ENCODE results near the gene TMEM132E.

Gene TMEM132E

DNA sequence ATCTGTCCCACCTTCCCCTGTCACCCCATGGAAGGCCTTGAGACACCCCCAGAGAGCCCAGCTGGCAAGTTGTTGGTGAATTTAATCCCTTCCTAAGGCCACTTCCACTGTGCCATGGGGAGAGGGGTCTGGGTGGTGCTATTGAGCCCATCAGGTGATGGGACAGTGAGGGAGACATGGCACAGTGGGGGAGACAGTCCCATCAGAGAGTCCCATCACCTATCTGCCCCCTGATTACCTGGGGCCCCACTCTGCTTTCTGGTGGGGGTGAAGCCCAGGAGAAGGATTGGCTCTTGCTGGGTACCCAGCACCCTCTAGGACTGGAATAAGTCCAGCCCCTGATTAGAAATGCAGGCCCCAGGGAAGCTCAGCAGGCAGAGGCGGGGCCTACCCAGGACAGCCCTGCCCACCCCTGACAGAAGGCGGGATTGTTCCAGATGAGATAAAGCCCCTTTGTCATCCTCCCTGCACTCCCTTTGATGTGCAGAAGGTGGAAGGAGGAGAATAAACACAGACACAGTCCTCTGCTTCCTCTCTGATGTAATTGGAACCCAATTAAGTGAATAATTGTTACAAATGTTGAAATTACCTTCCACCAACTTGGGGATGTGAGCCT lies 18.9 kb downstream of the TMEM132E start:
- DNase-seq (ENCODE audit: extremely low read depth in 1 of 2, low read depth in 1 of 2), result no peak

DNA sequence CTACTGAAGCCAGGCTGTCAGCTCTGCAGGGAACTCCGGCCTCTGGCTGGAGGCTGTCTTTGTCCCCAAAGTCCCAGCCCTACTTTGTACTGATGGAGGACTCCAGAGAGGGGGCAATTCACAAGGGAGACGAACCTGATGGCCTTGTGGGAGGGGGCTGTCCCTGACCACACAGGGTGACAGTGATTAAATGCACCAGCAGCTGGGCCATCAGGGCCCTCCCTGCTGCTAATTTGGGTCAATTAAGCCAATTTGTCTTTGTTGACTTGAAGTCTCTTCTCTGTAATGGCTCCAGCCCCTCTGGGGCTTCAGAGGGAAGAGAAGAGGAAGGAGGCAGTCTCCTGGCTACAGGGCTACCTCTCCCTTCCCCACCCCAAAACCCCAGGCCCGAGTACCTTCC lies 22.0 kb downstream of the TMEM132E start:
- DNase-seq (ENCODE audit: extremely low read depth in 1 of 2, low read depth in 1 of 2), result no peak

DNA sequence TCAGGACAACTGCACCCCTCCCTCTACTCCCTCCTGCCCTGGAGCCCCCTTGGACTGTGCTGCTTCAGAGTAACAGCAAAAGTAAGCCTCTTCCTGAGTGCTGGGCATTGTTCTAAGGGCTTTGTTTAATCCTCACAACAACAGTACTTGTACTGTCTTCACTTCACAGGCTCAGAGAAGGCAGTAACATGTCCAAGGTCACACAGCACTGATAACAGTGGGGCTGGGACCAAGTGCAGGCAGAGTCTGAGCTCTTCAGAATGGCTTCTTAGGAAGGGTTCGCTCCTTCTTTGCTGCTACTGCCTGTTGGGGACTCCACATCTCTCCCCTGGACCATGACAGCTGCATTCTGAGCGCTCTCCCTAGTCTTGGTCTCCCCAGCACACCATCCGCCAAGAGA lies 24.6 kb downstream of the TMEM132E start:
- DNase-seq (ENCODE audit: extremely low read depth in 1 of 2, low read depth in 1 of 2), result no peak

DNA sequence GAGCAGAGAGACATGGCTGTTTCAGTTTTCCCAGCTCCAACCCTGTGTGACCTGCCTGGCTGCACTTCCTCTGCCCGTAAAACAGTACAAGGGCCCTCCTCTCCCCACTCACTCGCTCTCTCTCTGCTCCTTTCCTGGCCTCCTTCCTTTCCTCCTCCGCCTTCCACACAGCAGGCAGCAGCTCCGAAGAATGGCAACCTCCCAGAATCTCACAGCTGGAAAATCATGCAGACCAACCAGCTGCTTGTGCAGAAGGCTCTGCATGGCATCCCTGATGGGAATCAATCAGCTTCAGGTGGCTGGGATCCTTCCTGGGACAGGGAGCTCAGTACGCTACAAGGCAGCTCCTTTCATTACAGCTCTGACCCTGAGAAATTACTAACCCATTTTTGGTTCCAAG lies 27.4 kb downstream of the TMEM132E start:
- no peak for DNase-seq (ENCODE audit: extremely low read depth in 1 of 2, low read depth in 1 of 2)

DNA sequence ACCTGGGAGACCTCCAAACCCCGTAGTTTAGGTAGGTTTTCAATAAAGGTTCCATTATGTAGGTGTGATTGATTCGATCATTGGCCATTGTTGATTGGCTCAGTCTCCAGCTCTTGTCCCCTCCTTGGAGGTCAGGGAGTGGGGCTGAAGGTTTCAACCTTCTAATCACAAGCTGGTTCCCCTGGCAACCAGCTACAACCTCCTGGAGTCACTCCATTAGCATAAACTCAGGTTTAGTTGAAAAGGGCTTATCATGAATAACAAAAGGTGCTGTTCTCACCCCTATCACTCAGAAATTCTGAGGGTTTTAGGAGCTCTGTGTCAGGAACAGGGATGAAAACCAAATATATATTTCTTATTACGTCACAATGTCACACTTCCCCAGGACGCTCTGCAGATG lies 28.5 kb downstream of the TMEM132E start:
- DNase-seq (ENCODE audit: extremely low read depth in 1 of 2, low read depth in 1 of 2), result no peak

DNA sequence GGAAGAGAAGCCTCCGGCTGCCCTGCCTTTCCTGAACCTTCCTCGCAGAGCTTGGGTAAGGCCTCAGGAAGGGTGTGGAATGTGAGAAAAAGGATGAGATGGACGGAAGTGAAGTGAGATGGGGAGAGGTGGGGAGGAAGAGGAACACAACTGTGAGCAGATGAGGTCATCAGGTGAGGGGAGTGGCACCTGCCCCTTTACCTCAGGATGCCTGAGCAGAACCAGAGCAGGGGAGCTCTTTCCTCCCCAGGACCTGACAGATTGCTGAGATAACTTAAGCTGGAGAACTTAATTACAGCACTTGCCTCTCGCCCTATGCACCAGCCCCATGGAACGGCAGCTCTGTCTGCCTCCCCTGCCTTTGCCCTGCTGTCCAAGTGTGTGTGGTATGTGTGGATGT lies 29.8 kb downstream of the TMEM132E start:
- DNase-seq (ENCODE audit: extremely low read depth in 1 of 2, low read depth in 1 of 2), result no peak

DNA sequence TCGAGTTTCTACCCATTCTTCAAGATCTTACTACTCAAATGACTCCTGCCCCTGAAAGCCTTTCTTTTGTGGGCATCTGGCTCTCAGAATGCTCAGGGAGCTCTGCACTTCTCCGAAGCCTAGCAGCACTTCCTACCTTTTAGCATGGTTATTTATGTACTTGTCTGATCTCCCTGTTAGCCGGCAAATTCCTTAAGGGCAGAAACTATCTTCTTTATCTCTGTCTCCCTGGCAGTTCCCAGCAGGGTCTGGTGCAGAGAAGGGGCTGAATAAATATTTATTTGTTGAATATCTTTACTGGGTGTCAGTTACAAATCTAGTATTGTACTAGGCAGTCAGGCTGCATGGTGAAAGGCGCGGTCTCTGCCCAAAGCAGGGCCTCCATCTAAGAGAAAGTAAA lies 30.7 kb downstream of the TMEM132E start:
- DNase-seq (ENCODE audit: extremely low read depth in 1 of 2, low read depth in 1 of 2), result no peak

DNA sequence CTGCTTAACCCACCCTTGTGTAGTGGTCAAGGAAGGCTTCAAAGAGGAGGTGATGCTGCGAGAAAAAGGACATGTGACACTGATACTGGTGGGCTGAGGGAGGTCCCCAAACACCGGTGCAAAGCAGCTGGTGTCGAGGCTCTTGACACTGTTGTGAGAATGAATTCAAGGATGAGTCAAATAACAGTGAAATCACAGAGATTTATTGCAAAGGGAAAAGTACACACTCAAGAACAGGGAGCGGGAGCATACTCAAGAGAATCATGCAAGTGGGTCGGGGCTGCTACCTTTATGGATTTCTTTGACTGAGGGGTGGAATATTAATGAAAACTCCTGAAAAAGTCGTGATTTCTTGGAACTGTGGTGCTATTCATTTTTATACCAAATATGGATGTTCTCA lies 31.1 kb downstream of the TMEM132E start:
- no peak for DNase-seq (ENCODE audit: extremely low read depth in 1 of 2, low read depth in 1 of 2)

DNA sequence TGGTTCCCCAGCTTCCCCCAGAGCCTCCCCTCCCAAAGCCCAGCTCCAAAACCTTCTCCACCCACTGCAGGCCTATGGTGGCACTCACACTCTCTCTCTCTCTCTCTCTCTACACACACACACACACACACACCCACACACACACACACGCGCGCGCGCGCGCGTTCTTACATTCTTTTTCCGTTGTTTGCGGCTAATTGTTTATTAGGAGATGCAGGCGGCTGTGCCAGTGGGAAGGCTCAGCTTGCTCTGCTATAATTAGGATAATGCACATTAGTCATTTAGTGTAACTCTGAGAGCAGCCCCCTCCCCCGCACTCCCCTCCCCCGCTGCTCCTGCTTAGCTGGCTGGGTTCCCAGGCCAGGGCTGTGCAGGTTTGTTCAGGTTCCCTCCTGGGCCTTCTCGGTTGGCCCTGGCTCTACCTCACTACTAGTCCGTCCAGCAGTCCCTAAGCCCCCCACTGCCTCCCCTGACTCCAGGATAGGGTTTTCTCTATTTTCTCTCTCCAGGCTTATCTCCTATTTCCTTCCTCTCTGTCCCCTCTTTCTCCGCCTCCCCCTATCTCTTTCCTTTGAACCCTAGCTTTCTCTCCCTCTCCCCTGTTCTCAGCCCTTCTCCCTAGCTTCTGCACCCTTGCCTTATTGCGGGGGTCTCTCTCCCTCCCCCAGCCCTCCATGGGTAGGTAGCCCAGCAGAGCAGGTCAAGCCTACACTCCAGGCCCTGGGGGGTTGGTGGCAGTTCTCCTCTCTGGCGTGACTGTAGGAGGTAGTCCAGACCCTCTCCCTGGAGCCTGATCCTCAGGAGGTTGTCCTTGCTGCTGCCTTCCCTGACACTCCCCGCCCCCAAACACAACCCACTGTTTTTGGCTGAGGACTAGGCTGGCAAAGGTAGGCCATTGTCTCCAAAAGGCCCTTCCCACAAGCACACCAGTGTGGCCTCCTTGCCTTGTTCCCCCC lies 34.0 kb downstream of the TMEM132E start:
- no peak for DNase-seq (ENCODE audit: extremely low read depth in 1 of 2, low read depth in 1 of 2)

DNA sequence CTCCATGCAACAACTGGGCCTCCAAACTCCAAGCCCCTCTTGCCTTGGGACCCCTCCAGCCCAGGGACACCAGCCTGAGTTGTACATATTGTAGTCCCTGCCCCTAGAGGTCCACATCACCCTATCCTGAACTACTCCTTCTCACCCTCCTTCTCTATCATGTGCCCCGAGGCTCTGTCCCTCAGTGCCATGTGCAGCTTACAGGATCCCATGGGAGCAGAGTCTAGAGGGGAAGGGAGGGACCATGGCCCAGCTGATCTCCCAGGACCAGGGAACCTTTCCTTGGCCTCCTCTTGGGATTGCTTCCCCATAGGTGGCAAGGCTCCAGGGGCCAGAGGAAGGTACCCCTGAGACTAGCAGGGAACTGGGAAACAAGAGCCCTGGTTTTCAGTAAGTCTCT lies 35.3 kb downstream of the TMEM132E start:
- no peak for DNase-seq (ENCODE audit: extremely low read depth in 1 of 2, low read depth in 1 of 2)

DNA sequence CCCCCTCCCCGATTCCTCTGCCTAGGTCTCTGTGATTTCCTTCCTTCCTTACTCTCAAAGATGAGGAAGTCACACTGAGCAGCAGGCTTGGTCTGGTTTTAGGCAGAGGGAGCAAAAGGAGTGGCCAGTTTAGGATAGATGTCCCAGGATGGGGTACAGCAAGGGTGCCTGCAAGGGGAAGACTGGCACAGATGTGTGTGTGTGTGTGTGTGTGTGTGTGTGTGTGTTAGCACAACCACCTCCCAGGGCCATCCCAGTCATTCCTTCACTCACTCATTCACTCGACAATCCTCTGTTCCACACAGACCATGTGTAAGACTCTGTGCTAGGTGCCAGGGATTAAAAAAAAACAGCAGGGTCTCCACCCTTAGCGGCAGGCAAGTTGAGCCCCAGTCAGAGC lies 35.9 kb downstream of the TMEM132E start:
- no peak for DNase-seq (ENCODE audit: extremely low read depth in 1 of 2, low read depth in 1 of 2)

DNA sequence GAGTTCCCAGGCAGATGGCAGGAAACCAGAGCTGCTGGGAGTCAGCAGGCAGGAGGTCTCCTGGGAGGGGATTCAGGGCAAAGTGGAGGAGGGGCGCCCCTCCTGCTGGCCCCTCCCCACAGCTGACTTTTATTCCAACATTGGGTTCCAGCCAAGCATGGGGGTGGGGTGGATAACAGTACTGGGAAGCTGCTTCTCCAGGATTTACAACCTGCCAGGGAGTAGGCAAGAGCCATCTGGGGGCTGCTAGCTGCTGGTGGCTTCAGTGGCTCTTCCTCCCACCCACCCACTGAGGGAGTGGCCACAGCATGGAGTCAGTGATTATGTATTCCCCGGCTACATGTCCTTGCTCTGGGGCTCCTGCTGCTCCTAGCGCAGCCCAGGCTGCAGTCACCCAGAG lies 36.8 kb downstream of the TMEM132E start:
- no peak for DNase-seq (ENCODE audit: extremely low read depth in 1 of 2, low read depth in 1 of 2)

DNA sequence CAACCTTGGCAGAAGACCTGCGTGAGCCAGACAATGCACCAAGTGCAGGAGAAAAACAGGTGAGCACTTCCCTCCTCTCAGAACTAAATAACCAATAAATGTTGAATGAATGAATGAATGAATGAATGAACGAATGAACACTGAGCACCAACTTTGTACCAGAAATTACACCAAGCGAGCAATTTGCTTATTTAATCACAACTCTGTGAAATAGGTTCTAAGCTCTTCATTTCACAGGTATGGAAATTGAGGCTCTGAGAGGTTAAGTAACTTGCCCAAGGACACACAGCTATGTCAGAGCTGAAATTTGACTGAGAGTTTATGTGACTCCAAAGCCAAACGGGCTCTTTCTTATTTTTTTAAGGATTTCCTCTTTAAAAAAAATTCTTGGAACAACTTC lies 38.0 kb downstream of the TMEM132E start:
- DNase-seq (ENCODE audit: extremely low read depth in 1 of 2, low read depth in 1 of 2), result no peak

DNA sequence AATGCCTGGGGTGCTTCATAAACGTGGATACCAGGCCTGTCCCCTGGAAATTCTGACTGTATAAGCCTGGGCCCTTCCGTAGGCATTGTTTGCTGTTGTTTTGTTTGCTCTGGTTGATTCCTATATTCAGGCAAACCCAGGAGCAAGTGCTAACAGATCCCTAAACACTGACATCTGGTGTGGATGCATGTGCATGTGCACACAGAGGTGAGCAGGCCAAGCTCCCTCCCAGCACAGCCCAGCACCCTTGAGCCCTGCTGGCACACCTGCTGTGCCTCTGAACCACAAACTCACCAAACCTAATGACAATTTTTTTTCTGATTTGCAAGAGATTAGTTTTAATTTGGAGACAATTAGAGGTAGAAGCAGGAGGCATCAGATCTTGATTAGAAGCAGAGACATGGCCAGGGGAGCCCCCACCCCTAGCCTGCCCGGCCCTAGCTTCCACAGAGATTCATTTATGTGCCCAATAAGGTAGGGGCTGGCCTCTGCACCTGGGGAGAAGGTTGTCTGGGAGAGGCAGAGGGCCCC lies 40.4 kb downstream of the TMEM132E start:
- no peak for DNase-seq (ENCODE audit: extremely low read depth in 1 of 2, low read depth in 1 of 2)

DNA sequence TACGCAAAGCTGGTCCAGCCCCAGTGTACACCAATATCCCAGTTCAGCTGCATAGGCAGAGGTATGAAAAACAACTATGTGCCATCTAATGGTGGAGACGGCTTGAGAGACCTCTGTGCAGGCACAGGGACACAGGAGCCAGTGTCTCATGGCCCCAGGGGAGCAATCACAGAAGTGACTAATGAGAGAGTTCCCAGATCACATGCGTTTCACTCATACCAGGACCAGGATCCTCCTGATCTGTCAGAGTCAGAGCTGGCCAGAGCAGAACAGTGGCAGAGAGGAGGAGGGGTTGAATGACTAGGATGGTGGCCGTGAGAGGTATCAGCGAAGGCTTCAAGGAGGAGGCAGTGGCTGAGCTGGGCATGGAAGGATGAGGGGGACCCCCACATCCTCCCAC lies 41.1 kb downstream of the TMEM132E start:
- no peak for DNase-seq (ENCODE audit: extremely low read depth in 1 of 2, low read depth in 1 of 2)

DNA sequence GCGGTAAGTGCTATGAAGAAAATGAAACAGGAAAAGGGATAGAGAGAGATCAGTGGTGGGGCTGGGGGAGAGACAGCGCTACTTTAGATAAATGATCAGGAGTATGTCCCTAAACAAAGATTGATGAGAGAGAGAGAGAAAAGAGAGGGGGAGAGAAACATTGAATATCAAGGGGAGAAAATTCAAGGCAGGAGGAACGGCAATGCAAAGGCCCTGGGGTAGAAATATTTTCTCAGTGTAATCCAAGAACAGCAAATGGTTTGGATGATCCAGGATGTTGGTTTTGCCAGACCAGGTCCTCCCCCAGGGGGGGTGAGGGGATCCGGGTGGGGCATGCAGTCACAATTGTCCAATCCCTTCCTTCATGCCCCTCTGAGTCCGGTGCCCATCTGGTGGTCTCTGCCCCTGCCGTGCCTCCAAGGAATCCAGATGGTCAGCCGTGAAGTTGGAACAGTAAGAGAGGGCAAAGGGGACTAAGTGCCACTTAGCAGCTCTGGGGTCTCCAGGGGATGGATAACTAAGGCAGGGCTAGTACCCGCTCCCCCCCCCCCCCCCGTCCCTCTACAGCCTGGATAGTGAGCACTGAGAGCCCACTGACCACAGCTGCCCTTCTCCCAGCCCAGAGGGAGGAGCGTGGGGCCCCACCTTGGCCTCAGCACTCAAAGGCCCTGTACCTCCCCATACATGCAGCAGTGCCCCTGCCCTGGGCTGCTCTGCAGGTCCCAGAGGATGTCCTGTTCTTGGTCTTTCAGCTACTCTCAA lies 43.7 kb downstream of the TMEM132E start:
- DNase-seq (ENCODE audit: extremely low read depth in 1 of 2, low read depth in 1 of 2), result no peak

DNA sequence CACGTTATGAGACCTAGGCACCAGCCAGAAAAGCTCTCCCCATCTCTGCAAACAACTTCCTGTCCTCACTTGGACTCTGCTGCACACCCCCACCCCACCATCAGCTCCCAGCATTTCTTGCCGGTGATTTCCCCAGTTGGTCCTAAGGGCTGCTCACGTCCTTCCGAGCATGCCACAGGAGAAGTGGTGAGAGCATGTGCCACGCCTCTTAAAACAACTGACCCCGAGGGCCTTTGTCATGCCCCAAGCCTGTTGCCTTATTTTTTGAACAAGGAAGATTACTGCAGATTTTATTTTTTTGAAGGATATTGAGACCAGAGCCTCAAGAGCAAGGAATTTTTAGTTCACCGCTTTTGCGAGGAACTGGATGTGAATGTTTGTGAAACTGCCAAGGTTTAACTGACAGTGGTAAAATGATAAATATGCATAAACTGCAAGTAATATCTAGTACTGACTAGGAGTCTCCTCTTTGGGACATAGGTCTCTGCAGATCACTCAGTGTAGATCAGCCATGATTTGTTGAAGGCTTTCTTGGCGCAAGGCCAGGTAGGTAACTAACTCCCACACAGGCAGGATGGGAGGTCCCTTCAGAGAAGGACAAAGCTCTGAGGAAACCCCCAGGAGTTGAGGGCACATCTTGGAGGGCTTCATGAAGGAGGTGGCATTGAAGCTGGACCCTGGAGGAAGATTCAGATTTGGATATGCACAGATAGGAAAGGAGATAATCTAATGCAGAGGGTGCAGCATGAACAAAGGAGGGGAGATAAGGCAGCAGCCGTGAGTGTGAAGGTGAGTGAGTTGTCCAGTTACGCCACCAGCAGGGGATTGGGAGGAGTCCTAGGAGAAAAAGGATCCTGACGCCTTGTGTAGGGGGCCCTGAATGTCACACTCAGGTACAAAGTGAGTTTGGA lies 44.7 kb downstream of the TMEM132E start:
- DNase-seq (ENCODE audit: extremely low read depth in 1 of 2, low read depth in 1 of 2), result no peak

DNA sequence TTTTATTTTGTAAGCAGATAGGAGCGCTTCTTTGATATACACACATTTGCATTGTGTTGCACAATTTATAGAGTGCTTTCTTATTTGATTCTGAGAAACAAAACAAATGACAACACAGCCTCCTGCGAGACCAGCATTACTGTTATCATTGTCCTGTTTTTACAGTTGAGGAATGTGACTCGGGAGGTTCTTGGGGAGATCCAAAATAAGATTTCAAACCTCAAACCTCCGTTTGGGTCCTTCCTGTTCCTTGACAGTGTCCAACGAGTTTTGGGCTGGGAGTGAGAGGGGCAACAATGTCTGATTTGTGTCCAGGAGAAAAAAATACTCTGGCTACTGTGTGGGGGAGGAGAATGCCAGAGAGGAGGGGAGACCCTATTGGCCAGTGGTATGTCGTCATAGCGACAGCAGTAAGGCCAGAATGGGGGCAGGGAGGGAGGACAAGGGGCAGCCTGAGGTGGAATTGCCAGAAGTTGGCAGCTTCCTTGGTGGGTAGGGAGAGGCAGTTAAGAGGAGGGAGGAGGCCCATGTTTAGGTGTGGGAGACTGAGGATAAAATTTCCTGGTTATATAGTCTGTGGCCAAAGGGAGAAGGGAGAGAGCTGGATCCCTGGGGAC lies 45.5 kb downstream of the TMEM132E start:
- no peak for DNase-seq (ENCODE audit: extremely low read depth in 1 of 2, low read depth in 1 of 2)

DNA sequence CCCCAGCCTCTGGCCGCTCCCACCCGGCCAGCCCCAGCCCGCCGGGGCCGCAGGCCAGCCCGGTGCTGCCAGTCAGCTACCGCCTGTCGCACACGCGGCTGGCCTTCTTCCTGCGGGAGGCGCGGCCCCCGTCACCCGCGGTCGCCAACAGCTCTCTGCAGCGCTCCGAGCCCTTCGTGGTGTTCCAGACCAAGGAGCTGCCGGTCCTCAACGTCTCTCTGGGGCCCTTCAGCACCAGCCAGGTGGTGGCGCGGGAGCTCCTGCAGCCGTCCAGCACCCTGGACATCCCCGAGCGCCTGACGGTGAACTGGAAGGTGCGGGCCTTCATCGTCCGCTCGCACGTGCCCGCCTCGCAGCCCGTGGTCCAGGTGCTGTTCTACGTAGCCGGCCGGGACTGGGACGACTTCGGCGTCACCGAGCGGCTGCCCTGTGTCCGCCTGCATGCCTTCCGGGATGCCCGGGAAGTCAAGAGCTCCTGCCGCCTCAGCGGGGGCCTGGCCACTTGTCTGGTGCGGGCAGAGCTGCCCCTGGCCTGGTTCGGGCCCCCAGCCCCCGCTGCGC lies 46.8 kb downstream of the TMEM132E start:
- no peak for DNase-seq (ENCODE audit: extremely low read depth in 1 of 2, low read depth in 1 of 2)

DNA sequence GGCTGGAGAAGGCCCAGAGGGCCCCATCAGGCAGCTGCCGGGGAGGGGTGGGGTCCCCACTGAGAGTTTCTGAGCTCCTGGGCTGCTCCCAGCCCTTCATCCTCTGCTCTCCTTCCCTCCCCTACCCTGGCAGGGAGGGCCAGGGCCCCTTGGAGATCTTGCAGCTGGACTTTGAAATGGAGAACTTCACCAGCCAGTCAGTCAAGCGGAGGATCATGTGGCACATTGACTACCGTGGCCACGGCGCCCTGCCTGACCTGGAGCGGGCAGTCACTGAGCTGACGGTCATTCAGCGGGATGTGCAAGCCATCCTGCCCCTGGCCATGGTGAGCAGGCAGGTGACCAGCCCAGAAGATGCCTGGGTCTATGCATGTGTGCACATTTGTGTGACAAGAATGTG lies 49.5 kb downstream of the TMEM132E start:
- DNase-seq (ENCODE audit: extremely low read depth in 1 of 2, low read depth in 1 of 2), result no peak
